ENCODE data around the gene SERPINH1.

Gene SERPINH1

DNA sequence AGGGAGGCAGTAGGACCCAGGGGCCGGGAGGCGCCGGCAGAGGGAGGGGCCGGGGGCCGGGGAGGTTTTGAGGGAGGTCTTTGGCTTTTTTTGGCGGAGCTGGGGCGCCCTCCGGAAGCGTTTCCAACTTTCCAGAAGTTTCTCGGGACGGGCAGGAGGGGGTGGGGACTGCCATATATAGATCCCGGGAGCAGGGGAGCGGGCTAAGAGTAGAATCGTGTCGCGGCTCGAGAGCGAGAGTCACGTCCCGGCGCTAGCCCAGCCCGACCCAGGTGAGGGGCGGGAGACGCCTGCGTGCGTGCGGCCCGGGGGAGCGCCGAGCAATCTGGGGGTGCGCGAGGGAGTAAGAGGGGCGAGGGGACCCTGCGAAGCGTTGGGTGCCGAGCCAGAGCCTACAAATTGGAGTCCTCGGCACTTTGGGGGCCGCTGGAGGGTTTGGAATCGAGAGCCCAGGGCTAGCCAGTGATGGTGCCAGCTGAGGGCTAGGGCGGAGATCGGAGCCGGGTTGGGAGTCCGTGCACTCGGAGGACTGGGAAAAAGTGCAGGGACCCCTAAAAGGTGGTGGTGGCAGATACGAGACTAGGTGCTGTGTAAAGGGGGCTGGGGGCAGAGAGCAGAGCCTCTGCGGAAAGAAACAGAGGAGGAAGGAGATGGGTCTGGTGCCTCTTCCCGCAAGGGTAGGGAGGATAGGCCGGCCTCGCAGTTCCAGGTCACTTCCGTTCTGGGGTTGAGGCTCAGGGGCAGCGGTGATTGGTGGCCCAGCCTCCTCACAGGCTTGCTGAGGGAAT lies at the start of gene SERPINH1:
Gene SERPINH1, plus strand, starts transcription at position 206 of the 788 bp plus-strand sequence. CDS start 4,097 bp downstream, outside the sequence.
- peak; percentile 95 for DNase-seq

GRCh38 chr11:75513250-75513649 lies 48.8 kb upstream of the SERPINH1 start:
- no peak for DNase-seq

DNA sequence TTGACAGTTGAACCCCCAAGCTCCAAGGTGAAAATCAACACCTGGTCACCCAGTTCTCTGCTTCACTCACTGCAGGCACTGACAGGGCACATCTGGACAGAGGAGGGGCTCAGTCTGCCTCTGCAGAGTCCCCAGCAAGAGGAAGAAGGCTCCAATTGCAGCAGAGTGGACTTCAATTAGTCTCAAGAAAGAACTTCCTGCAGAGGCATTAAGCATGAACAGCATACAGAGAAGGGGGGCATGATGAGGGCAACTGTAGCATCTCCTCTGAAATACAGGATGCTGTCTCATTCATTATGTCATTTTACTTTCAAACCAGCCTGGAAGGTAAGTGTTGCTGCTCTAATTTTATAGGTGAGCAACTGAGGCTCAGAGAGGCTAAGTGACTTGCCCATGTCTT lies 47.5 kb upstream of the SERPINH1 start:
- no peak for DNase-seq

GRCh38 chr11:75516140-75516539 lies 45.9 kb upstream of the SERPINH1 start:
- DNase-seq = no peak

GRCh38 chr11:75516886-75517285 lies 45.2 kb upstream of the SERPINH1 start:
- no peak for DNase-seq

GRCh38 chr11:75518204-75518549 lies 43.9 kb upstream of the SERPINH1 start:
- no peak for DNase-seq

DNA sequence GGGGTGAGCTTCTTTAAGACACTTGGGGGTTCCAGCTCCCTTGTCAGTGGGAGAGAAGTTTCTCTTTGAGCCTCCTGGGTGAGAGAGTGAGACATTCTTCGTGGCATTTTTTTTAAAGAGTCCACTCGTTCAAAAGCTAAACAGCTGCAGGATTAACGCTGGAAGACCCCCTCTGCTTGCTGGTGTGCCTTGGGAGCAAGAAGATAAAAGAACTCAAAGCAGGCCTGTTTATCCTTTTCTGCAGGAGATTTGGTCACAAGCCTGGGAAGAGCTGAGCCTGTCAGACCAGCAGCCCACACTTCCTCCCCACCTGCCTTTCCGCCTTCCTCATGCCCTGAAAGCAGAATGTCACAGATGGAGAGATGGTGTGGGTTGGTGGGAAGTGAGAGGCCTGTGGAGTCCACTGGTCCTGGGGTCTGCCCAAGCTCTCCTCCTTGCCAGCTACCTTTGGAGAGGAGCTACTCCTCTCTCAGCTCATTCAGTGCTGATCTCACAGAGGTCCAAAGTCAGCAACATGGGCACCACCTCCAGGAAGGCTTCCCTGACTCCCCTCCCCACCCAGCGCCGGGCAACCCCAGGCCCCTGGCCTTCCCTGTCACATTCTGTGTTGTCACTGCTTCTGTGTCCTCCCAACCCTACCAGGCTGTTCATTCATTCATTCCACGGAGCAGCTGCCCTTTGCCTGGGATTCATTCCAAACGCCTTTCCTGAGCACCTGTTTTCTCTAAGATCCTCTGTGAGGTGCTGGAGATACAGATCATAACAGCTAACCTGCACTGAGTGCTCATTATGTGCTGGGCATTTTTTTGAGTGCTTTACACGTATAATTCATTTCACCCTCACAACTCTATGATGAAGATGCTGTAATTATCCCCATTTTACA lies 43.0 kb upstream of the SERPINH1 start:
- no peak for DNase-seq

GRCh38 chr11:75520688-75521087 lies 41.4 kb upstream of the SERPINH1 start:
- DNase-seq = peak; percentile 68

DNA sequence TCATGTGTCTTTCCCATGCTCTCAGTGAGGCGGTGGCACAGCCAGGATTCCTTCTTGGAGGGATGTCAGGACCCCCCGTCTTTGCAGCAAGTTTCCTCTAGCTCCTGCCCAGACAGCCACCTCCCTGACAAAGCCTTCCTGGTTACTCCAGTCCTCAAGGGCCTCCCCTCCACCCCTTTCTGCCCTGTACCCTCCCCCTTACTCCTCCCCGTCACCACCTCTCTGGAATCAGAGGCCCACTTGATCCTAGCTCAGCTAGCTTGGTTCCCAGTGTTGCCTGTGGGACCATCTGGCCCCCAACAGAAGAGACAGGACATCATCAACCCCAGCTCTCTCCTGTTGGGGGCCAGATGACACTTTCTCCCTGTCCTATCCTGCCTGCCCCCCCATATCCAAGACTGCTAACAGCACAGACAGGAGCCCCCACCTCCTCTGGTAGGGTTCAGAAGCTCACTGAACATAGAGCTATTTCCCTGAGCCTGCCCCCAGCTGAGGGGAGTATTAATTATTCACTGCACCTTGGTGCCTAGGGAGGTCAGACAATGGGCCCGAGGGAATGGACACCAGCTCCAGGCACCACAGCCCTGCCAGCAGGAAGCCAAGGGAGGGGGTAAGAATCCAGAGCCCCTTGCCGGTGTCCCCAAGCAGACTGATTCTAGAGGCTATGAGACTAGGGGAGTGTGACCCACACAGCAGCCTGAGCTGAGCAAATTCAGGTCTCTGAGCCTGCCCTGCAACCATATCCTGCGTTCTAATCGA lies 39.6 kb upstream of the SERPINH1 start:
- no peak for DNase-seq

- no peak for DNase-seq
Measured at GRCh38 chr11:75523189-75523588, 38.9 kb upstream of the SERPINH1 start.

DNA sequence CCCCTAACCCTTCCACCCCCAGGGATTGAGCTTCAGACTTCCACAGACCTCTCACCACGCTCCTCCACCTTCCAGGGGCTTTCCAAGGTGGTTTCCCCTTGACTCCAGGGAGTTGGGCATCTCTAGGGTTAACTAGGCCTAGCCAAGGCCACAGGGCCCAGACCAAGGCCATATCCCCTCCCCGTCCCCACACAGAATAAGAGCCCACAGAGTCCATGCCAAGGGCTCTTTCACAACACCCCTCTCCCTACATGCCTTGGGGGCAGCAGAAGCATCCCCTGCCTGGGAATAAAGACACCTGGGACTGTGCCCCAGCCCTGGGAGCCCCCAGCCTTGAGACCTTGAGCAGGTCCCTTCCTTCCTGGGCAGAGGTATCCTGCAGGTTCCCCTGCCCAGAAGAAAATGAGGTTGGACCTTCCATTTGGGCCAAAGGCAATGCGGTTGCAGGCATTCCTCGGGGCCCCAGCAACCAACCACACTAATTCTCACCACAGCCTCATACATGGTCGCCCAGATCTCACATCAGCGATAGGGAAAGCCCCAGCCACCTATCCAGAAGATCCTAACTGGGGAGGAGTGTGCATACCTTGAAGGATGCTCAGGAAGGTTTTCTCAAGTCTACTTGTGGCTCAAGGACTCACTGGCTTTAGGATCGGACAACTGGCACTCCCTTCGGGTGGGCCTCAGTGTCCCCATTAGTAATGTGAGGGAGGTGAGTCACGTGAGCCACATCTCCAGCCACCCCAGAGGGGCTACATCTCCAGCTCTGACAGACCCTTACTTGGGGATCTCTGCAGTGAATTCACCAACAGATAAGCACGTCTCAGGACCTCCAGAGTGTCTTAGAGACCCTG lies 38.0 kb upstream of the SERPINH1 start:
- no peak for DNase-seq

DNA sequence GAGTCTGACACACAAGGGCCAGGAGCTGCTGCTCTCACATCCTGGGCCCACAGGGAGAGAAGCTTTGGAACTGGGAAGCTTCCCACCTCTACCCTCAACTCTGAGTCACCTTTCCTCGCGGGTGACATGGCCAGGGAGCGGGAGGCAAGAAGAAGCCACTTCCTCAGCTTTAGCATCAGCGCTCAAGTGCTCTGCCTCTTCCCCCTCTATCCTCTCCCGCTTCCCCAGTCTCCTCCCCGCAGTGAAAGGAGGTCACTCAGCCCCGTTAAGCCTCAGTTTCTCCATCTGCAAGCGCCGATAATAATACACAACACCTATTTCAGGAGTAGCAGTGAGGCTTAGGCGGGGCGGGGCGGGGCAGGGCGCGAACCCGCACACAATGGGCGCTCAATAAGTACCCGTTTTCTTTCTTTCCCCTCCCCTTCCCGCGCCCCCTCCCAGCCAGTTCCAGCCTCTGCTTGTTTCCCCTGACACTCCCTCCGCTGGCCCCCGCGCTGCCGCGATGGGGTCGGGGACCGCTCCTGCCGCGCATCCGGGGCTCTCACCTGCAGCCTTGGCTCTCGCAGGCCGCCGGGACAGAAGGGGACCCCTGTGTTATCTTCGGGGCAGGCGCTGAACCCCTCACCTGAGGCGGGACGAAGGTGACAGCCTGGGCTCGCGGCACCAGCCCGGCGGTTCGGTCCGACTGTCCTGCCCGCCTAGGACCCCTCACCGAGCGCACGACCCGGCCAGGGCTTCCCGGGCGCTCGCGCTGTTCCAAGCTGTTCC lies 37.2 kb upstream of the SERPINH1 start:
- DNase-seq = no peak

DNA sequence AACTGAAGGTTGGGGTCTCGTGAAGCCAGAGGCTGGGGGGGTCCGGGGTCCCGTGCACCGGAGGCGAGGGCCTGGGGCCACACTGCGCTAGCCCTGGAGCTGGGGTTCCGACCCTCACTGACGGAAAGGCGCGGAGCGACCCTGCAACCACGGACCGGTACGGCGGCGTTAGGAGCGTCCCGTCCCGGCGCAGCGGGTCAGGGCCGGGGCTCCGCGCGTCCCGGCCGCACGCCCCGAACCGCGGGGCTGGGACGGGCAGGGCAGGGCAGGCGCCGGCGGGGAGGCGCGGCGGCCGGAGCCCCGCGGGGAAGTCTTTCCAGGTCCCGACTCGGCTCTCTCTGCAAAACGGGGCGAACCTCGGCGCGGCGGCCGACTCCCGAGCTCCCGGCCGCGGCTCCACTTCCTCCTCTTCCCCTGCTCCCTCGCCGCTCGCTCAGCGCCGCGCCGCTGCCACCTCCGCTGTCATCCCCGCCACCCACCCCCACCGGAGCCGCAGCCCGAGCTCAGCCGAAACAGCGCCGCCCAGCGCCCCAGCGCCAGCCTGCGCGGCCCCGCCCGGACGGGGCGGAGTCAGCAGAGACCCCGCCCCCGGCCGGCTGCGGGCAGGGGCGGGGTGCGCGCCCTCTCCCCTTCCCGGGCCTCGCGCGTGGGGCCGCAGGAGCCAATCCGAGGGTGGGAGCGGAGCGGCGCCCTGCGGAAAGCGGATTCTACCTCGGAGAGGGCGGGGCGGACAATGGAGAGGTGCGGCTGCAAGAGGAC lies 36.4 kb upstream of the SERPINH1 start, which contains the start of gene GDPD5:
Gene GDPD5, minus strand, starts transcription at position 509 of the 759 bp plus-strand sequence. CDS start 48,206 bp downstream, outside the sequence.
- peak; percentile 89 for DNase-seq

DNA sequence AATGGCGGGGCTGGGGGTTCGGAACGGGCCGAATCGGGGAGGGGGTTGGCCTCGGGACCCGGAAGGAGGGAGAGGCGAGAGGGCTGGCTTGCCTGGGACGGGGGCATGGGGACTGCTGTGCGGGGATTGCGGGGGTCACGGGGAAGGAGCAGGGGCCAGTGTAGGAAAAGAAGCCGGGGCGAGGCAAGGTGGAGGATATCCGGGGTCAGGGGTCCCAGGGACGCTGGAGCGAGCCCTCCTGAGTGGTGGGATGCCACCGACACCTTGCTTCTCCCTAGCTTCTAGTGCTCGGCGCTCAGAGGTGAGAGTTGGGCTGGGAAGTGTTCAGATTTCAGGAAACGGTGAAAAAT lies 35.9 kb upstream of the SERPINH1 start:
- DNase-seq = no peak

DNA sequence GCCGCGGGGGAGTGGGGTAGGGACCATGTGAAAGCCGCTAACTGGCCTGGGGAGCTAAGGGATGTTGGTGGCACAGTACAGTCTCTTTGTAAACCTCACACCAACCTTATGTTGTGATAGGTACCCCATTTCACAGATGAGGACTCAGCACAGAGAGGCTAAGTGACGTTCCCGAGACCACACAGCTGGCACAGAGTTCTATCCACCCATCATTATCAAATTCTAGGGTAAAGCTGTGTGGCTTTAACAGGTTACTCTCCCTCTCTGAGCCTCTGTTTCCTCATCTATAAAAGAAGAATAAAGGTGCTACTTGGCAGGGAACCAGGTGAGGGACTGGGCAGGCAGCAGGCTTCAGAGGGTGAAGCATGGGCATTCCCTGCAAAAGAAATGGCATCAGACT lies 34.9 kb upstream of the SERPINH1 start:
- no peak for DNase-seq

- DNase-seq = no peak
Measured at GRCh38 chr11:75527938-75528735, 33.9 kb upstream of the SERPINH1 start.

GRCh38 chr11:75530577-75530976 lies 31.5 kb upstream of the SERPINH1 start:
- no peak for DNase-seq

GRCh38 chr11:75531325-75531724 lies 30.7 kb upstream of the SERPINH1 start:
- DNase-seq = no peak

DNA sequence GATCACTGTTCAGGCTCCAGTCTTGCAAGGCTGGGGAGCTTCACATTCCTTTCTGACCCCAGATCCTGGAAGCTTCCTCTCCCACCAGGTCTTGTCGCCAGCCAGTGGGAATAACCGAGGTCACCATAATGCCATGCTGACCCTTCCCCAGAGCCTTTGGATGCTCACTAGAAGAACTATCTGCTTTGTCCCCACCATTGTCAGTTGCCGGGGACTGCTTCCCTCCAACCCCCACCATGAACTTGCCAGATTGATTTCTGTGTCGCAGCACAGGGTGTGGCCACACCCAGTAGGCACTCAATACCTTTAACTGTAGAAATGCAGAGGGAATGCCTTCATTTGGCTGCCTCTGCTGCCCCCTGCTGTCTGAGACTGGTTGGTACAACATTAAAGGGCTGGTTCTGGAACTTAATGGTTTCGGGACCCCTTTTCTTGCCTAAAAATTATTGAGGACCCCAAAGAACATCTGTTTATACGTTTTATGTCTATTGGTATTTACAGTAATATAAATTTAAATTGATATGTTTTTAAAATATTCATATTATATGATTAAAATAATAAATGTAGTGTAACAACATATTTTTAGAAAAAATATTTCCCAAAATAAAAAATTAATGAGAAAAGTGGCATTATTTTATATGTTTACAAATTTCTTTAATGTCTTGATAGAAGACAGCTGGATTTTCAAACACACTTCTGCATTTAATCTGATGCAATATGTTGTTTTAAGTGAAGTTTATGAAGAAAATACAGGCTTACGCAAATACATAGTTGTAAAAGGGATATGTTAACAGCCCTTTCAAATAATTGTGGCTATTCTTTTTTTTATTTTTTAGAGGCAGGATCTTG lies 29.6 kb upstream of the SERPINH1 start:
- peak; percentile 73 for DNase-seq

All from right hindlimb (tissue), 1 donor.